Measurements from ENCODE around the gene LPP.

Gene LPP

GRCh38 chr3:188631291-188632010, 477.5 kb downstream of the LPP start:
- Histone ChIP-seq H3K9ac (ENCODE audit: low read depth, low read length) (no peak overlapping the region), H3K36me3 (ENCODE audit: insufficient read depth, low read length) (peaks cover 3% of the 10 kb centered on the region; the same call in 1 of the 2 replicates), H2AFZ (ENCODE audit: low read depth, low read length) (no peak overlapping the region), H3K27me3 (ENCODE audit: insufficient read depth, low read length, poor library complexity) (no peaks in the 10 kb centered on the region), H3K4me2 (ENCODE audit: insufficient read depth, low read length) (no peak overlapping the region), H3K27ac (ENCODE audit: low read length) (no peak overlapping the region), H3K4me3 (ENCODE audit: low read depth in 1 of 2, low read length in 2 of 2) (no peak overlapping the region), H3K4me1 (ENCODE audit: insufficient read depth, low read length) (no peaks in the 10 kb centered on the region), H3K9me3 (ENCODE audit: insufficient read depth, low read length, severe bottlenecking) (no peaks in the 10 kb centered on the region), H3K79me2 (ENCODE audit: insufficient read depth, low read length) (no peaks in the 10 kb centered on the region), H4K20me1 (ENCODE audit: insufficient read depth, low read length) (no peaks in the 10 kb centered on the region)
- DNase-seq (no peak), ATAC-seq (ENCODE audit: insufficient read depth, low read depth) (no peak)
- no peak for TF ChIP-seq EZH2 (IDR thresholded peaks at IDR 0.05; ENCODE audit: borderline replicate concordance, low read depth, low read length, severe bottlenecking)
- TF ChIP-seq, protein P1, sequence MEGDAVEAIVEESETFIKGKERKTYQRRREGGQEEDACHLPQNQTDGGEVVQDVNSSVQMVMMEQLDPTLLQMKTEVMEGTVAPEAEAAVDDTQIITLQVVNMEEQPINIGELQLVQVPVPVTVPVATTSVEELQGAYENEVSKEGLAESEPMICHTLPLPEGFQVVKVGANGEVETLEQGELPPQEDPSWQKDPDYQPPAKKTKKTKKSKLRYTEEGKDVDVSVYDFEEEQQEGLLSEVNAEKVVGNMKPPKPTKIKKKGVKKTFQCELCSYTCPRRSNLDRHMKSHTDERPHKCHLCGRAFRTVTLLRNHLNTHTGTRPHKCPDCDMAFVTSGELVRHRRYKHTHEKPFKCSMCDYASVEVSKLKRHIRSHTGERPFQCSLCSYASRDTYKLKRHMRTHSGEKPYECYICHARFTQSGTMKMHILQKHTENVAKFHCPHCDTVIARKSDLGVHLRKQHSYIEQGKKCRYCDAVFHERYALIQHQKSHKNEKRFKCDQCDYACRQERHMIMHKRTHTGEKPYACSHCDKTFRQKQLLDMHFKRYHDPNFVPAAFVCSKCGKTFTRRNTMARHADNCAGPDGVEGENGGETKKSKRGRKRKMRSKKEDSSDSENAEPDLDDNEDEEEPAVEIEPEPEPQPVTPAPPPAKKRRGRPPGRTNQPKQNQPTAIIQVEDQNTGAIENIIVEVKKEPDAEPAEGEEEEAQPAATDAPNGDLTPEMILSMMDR (IDR thresholded peaks at IDR 0.05; ENCODE audit: borderline replicate concordance, extremely low read depth, low read length, poor library complexity, severe bottlenecking): no peak

DNA sequence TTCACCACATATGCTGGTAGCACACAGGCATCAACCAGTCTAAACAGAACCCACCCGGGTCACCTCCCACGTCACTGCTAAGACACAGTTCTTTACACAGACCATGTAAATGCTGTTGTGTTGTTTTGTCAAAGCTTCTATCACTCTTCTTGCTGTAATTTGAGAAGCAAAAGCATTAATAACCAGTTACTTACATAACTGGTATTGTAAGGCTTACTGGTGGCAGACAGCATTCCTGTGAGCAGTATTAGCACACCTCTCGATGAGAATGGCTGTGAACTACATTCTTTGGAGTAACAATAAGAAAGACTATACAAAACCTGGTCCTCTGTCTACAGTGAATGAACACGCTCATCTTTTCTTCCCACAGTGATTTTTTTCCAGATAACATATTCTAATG, 479.2 kb downstream of the LPP start:
- TF ChIP-seq, protein P1 (IDR thresholded peaks at IDR 0.05; ENCODE audit: borderline replicate concordance, extremely low read depth, low read length, poor library complexity, severe bottlenecking): no peak
- no peak for TF ChIP-seq EZH2 (IDR thresholded peaks at IDR 0.05; ENCODE audit: borderline replicate concordance, low read depth, low read length, severe bottlenecking)
- Histone ChIP-seq H3K27ac (ENCODE audit: low read length) (no peak overlapping the region), H3K4me2 (ENCODE audit: insufficient read depth, low read length) (no peak overlapping the region)

DNA sequence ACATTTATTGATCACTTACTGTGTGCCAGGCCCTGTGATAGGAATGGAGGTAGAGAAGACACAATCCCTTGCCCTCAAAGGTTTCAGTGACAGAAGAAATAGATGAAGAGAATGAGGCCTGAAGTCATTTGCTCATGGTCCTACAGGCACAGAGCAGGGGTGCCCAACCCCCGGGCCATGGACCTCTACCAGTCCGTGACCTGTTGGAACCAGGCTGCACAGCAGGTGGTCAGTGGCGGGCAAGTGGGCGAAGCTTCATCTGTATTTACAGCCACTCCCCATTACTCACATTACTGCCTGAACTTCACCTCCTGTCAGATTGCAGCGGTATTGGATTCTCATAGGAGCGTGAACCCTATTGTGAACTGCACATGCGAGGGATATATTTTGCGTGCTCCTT, 480.3 kb downstream of the LPP start:
- Histone ChIP-seq H3K4me2 (ENCODE audit: insufficient read depth, low read length) (no peak overlapping the region), H3K4me1 (ENCODE audit: insufficient read depth, low read length) (no peaks in the 10 kb centered on the region), H3K36me3 (ENCODE audit: insufficient read depth, low read length) (no peaks in the 10 kb centered on the region), H3K4me3 (ENCODE audit: low read depth in 1 of 2, low read length in 2 of 2) (no peak overlapping the region), H2AFZ (ENCODE audit: low read depth, low read length) (no peak overlapping the region), H3K9ac (ENCODE audit: low read depth, low read length) (no peak overlapping the region), H4K20me1 (ENCODE audit: insufficient read depth, low read length) (no peaks in the 10 kb centered on the region), H3K27me3 (ENCODE audit: insufficient read depth, low read length, poor library complexity) (no peaks in the 10 kb centered on the region), H3K79me2 (ENCODE audit: insufficient read depth, low read length) (no peaks in the 10 kb centered on the region), H3K27ac (ENCODE audit: low read length) (no peak overlapping the region), H3K9me3 (ENCODE audit: insufficient read depth, low read length, severe bottlenecking) (no peaks in the 10 kb centered on the region)
- DNase-seq (no peak), ATAC-seq (ENCODE audit: insufficient read depth, low read depth) (no peak)
- TF ChIP-seq, protein P1 (IDR thresholded peaks at IDR 0.05; ENCODE audit: borderline replicate concordance, extremely low read depth, low read length, poor library complexity, severe bottlenecking): no peak
- TF ChIP-seq EZH2 (IDR thresholded peaks at IDR 0.05; ENCODE audit: borderline replicate concordance, low read depth, low read length, severe bottlenecking): no peak

More for the DNA sequence above, 479.2 kb downstream of the LPP start:
- Histone ChIP-seq H3K4me3 (ENCODE audit: low read depth in 1 of 2, low read length in 2 of 2) (no peak overlapping the region), H2AFZ (ENCODE audit: low read depth, low read length) (no peak overlapping the region), H3K27me3 (ENCODE audit: insufficient read depth, low read length, poor library complexity) (no peaks in the 10 kb centered on the region), H4K20me1 (ENCODE audit: insufficient read depth, low read length) (no peaks in the 10 kb centered on the region), H3K79me2 (ENCODE audit: insufficient read depth, low read length) (no peaks in the 10 kb centered on the region), H3K4me1 (ENCODE audit: insufficient read depth, low read length) (no peaks in the 10 kb centered on the region), H3K36me3 (ENCODE audit: insufficient read depth, low read length) (no peaks in the 10 kb centered on the region), H3K9ac (ENCODE audit: low read depth, low read length) (no peak overlapping the region), H3K9me3 (ENCODE audit: insufficient read depth, low read length, severe bottlenecking) (no peaks in the 10 kb centered on the region)
- DNase-seq (no peak), ATAC-seq (ENCODE audit: insufficient read depth, low read depth) (no peak)

Data from DND-41 (cell line).